HepG2 (cell line): Measurements from ENCODE around the gene HCLS1. TPM values are rescaled to one million over a fixed set of nuclear protein-coding genes. Genes with fewer than 3 reads are reported as not detected.

Source experiments
- polyA plus RNA-seq, 8 experiments: library from polyadenylated mRNA; depleted of rRNA in 3 of 8; stranded (reverse) in 7 of 8; unstranded in 1 of 8; fragments of >200 nt; fragmentation: Illumina TruSeq in 4 of 8; extraction: Trizol in 4 of 8; gene quantifications; 2 replicates each; pipeline versions ENCODE4 v1.2.1 to v1.2.3, GENCODE V29; 2011 to 2016; ENCODE audit warnings: low read depth in 4 of 8, missing spikeins in 1 of 8, mixed read lengths in 1 of 8; ENCODE audit not compliant: insufficient read depth in 1 of 8
- small RNA-seq, 3 experiments: library from RNA; depleted of rRNA; stranded (forward); fragments of <200 nt; gene quantifications; one replicate each; pipeline ENCODE3, GENCODE V24; 2012; ENCODE audit warnings: low read depth in 2 of 3, low replicate concordance in 1 of 3; ENCODE audit not compliant: insufficient read length in 3 of 3, insufficient read depth in 2 of 3
- total RNA-seq, 5 experiments: library from RNA; depleted of rRNA; stranded (reverse); fragments of >200 nt; fragmentation: Illumina TruSeq; extraction: Trizol; gene quantifications; 2 replicates each; pipeline ENCODE4 v1.2.3, GENCODE V29; 2016; ENCODE audit warnings: low read depth in 1 of 5

HCLS1 gene
- total and polyA plus RNA-seq, 2 of the 13 experiments (the other 11 are each of a cell fraction or from before 2014, with no cell fraction given): not detected

Small RNA genes within 50 kb of the gene (small RNA-seq; reads per million reads assigned to genes)
- gene RNU4-62P: 0 reads per million in 3 experiments

Other genes starting within 250 kb of the HCLS1 start
- gene POLQ, start 114.9 kb downstream of the HCLS1 start, total RNA-seq (2016; rRNA removed; fragmentation: Illumina TruSeq; extraction: Trizol): 16.0 and 18.6 TPM in 2 replicates
- 1.6 and 2.5 TPM in 2 replicates for gene POLQ, start 114.9 kb downstream of the HCLS1 start, polyA plus RNA-seq (2011; rRNA removed)
- not detected in 2 replicates for gene ARGFX, start 93.0 kb downstream of the HCLS1 start, total RNA-seq (2016; rRNA removed; fragmentation: Illumina TruSeq; extraction: Trizol)
- gene ARGFX, start 93.0 kb downstream of the HCLS1 start, polyA plus RNA-seq (2011; rRNA removed): not detected in 2 replicates
- gene FBXO40, start 67.5 kb downstream of the HCLS1 start, total RNA-seq (2016; rRNA removed; fragmentation: Illumina TruSeq; extraction: Trizol): not detected in 2 replicates
- gene FBXO40, start 67.5 kb downstream of the HCLS1 start, polyA plus RNA-seq (2011; rRNA removed): not detected in 2 replicates
- gene GOLGB1, start 88.8 kb upstream of the HCLS1 start, total RNA-seq (2016; rRNA removed; fragmentation: Illumina TruSeq; extraction: Trizol): 39.5 and 53.1 TPM in 2 replicates
- gene GOLGB1, start 88.8 kb upstream of the HCLS1 start, polyA plus RNA-seq (2011; rRNA removed): 13.1 and 14.4 TPM in 2 replicates
- gene IQCB1, start 174.2 kb upstream of the HCLS1 start, total RNA-seq (2016; rRNA removed; fragmentation: Illumina TruSeq; extraction: Trizol): 41.4 and 44.8 TPM in 2 replicates
- gene IQCB1, start 174.2 kb upstream of the HCLS1 start, polyA plus RNA-seq (2011; rRNA removed): 17.8 and 18.0 TPM in 2 replicates
- gene EAF2, start 174.3 kb upstream of the HCLS1 start, total RNA-seq (2016; rRNA removed; fragmentation: Illumina TruSeq; extraction: Trizol): 14.6 and 20.1 TPM in 2 replicates
- gene EAF2, start 174.3 kb upstream of the HCLS1 start, polyA plus RNA-seq (2011; rRNA removed): 4.0 and 4.3 TPM in 2 replicates
- 0.41 and 1.0 TPM in 2 replicates for gene SLC15A2, start 233.5 kb upstream of the HCLS1 start, total RNA-seq (2016; rRNA removed; fragmentation: Illumina TruSeq; extraction: Trizol)
- gene SLC15A2, start 233.5 kb upstream of the HCLS1 start, polyA plus RNA-seq (2011; rRNA removed): 0.63 and 1.4 TPM in 2 replicates